ENCODE data around the gene NDUFA12.

DNA sequence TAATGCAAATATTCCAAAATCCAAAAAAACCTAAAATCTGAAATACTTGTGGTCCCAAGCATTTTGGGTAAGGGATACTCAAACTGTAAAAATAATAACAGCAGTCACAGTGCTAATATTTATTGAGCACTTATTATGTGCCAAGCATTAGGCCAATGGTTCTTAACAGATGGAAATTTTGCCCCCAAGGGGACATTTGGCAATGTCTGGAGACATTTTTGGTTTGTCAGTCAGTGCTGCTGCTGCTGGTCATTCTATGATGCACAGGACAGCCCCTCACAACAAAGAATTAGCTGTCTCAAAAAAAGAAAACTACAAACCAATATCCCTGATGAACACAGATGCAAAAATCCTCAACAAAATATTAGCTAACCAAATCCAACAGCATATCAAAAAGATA, 5.8 kb downstream of the NDUFA12 start:
- TF ChIP-seq, protein P1, sequence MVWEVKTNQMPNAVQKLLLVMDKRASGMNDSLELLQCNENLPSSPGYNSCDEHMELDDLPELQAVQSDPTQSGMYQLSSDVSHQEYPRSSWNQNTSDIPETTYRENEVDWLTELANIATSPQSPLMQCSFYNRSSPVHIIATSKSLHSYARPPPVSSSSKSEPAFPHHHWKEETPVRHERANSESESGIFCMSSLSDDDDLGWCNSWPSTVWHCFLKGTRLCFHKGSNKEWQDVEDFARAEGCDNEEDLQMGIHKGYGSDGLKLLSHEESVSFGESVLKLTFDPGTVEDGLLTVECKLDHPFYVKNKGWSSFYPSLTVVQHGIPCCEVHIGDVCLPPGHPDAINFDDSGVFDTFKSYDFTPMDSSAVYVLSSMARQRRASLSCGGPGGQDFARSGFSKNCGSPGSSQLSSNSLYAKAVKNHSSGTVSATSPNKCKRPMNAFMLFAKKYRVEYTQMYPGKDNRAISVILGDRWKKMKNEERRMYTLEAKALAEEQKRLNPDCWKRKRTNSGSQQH (CRISPR knock-in tag; IDR thresholded peaks at IDR 0.05): no peak
- TF ChIP-seq SRF (CRISPR knock-in tag; IDR thresholded peaks at IDR 0.05) (no peak), NRF1 (conservative IDR thresholded peaks at IDR 0.05 in 1 of 2, IDR thresholded peaks at IDR 0.05 in 1 of 2) (no peak), NR2C2 (CRISPR knock-in tag; IDR thresholded peaks at IDR 0.05) (no peak), NR2C2 (tag; IDR thresholded peaks at IDR 0.05) (no peak), ZNF717 (CRISPR knock-in tag; IDR thresholded peaks at IDR 0.05) (no peak), DDX20 (tag; IDR thresholded peaks at IDR 0.05; ENCODE audit: low read depth) (no peak), HMG20A (CRISPR knock-in tag; conservative IDR thresholded peaks at IDR 0.05) (no peak), SMARCB1 (IDR thresholded peaks at IDR 0.05; ENCODE audit: insufficient read length, low read depth) (no peak), STAT5B (CRISPR knock-in tag; IDR thresholded peaks at IDR 0.05) (no peak)
- TF ChIP-seq, protein P2, sequence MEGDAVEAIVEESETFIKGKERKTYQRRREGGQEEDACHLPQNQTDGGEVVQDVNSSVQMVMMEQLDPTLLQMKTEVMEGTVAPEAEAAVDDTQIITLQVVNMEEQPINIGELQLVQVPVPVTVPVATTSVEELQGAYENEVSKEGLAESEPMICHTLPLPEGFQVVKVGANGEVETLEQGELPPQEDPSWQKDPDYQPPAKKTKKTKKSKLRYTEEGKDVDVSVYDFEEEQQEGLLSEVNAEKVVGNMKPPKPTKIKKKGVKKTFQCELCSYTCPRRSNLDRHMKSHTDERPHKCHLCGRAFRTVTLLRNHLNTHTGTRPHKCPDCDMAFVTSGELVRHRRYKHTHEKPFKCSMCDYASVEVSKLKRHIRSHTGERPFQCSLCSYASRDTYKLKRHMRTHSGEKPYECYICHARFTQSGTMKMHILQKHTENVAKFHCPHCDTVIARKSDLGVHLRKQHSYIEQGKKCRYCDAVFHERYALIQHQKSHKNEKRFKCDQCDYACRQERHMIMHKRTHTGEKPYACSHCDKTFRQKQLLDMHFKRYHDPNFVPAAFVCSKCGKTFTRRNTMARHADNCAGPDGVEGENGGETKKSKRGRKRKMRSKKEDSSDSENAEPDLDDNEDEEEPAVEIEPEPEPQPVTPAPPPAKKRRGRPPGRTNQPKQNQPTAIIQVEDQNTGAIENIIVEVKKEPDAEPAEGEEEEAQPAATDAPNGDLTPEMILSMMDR (IDR thresholded peaks at IDR 0.05 in 2 of 3, conservative IDR thresholded peaks at IDR 0.05 in 1 of 3; ENCODE audit: insufficient read depth in 2 of 3, low read depth in 1 of 3, low read length in 3 of 3): no peak
- TF ChIP-seq, protein P3, sequence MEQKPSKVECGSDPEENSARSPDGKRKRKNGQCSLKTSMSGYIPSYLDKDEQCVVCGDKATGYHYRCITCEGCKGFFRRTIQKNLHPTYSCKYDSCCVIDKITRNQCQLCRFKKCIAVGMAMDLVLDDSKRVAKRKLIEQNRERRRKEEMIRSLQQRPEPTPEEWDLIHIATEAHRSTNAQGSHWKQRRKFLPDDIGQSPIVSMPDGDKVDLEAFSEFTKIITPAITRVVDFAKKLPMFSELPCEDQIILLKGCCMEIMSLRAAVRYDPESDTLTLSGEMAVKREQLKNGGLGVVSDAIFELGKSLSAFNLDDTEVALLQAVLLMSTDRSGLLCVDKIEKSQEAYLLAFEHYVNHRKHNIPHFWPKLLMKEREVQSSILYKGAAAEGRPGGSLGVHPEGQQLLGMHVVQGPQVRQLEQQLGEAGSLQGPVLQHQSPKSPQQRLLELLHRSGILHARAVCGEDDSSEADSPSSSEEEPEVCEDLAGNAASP (IDR thresholded peaks at IDR 0.05): no peak
- TF ChIP-seq, protein P4, sequence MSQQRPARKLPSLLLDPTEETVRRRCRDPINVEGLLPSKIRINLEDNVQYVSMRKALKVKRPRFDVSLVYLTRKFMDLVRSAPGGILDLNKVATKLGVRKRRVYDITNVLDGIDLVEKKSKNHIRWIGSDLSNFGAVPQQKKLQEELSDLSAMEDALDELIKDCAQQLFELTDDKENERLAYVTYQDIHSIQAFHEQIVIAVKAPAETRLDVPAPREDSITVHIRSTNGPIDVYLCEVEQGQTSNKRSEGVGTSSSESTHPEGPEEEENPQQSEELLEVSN (IDR thresholded peaks at IDR 0.05; ENCODE audit: borderline replicate concordance in 1 of 2, extremely low read depth in 1 of 2, insufficient read depth in 1 of 2, insufficient read length in 1 of 2, low read depth in 1 of 2, low read length in 1 of 2, poor library complexity in 1 of 2, severe bottlenecking in 1 of 2): no peak
- TF ChIP-seq, protein P5, sequence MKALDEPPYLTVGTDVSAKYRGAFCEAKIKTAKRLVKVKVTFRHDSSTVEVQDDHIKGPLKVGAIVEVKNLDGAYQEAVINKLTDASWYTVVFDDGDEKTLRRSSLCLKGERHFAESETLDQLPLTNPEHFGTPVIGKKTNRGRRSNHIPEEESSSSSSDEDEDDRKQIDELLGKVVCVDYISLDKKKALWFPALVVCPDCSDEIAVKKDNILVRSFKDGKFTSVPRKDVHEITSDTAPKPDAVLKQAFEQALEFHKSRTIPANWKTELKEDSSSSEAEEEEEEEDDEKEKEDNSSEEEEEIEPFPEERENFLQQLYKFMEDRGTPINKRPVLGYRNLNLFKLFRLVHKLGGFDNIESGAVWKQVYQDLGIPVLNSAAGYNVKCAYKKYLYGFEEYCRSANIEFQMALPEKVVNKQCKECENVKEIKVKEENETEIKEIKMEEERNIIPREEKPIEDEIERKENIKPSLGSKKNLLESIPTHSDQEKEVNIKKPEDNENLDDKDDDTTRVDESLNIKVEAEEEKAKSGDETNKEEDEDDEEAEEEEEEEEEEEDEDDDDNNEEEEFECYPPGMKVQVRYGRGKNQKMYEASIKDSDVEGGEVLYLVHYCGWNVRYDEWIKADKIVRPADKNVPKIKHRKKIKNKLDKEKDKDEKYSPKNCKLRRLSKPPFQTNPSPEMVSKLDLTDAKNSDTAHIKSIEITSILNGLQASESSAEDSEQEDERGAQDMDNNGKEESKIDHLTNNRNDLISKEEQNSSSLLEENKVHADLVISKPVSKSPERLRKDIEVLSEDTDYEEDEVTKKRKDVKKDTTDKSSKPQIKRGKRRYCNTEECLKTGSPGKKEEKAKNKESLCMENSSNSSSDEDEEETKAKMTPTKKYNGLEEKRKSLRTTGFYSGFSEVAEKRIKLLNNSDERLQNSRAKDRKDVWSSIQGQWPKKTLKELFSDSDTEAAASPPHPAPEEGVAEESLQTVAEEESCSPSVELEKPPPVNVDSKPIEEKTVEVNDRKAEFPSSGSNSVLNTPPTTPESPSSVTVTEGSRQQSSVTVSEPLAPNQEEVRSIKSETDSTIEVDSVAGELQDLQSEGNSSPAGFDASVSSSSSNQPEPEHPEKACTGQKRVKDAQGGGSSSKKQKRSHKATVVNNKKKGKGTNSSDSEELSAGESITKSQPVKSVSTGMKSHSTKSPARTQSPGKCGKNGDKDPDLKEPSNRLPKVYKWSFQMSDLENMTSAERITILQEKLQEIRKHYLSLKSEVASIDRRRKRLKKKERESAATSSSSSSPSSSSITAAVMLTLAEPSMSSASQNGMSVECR (CRISPR knock-in tag; IDR thresholded peaks at IDR 0.05): no peak
- TF ChIP-seq, protein P6, sequence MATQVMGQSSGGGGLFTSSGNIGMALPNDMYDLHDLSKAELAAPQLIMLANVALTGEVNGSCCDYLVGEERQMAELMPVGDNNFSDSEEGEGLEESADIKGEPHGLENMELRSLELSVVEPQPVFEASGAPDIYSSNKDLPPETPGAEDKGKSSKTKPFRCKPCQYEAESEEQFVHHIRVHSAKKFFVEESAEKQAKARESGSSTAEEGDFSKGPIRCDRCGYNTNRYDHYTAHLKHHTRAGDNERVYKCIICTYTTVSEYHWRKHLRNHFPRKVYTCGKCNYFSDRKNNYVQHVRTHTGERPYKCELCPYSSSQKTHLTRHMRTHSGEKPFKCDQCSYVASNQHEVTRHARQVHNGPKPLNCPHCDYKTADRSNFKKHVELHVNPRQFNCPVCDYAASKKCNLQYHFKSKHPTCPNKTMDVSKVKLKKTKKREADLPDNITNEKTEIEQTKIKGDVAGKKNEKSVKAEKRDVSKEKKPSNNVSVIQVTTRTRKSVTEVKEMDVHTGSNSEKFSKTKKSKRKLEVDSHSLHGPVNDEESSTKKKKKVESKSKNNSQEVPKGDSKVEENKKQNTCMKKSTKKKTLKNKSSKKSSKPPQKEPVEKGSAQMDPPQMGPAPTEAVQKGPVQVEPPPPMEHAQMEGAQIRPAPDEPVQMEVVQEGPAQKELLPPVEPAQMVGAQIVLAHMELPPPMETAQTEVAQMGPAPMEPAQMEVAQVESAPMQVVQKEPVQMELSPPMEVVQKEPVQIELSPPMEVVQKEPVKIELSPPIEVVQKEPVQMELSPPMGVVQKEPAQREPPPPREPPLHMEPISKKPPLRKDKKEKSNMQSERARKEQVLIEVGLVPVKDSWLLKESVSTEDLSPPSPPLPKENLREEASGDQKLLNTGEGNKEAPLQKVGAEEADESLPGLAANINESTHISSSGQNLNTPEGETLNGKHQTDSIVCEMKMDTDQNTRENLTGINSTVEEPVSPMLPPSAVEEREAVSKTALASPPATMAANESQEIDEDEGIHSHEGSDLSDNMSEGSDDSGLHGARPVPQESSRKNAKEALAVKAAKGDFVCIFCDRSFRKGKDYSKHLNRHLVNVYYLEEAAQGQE (IDR thresholded peaks at IDR 0.05; ENCODE audit: borderline replicate concordance): no peak
- TF ChIP-seq, protein P6 (CRISPR knock-in tag; IDR thresholded peaks at IDR 0.05; ENCODE audit: low read depth): no peak
